ENCODE measurements around the gene ZNF575.

- no peak for TF ChIP-seq CTCF (conservative IDR thresholded peaks at IDR 0.05; ENCODE audit: low read length)
- TF ChIP-seq EZH2phosphoT487 (IDR thresholded peaks at IDR 0.05; ENCODE audit: borderline replicate concordance) = no peak
Observed at GRCh38 chr19:43498233-43498842, 34.6 kb upstream of the ZNF575 start.
